Endometrium (tissue), 2 donors: ENCODE results near the gene TXNDC11.
"Not testable (repeated sequence)": the region's sequence is repeated elsewhere in the genome, so short reads cannot be mapped to it uniquely, and the experiment has no call there.

Experiments used
- FAIRE-seq: peaks from 2 replicates; lab custom pipeline; 2012; peaks lifted over from hg19 to GRCh38; lab: Jason Lieb, UNC
- donor health status: control.
- donor health status: control.

Gene TXNDC11, protein sequence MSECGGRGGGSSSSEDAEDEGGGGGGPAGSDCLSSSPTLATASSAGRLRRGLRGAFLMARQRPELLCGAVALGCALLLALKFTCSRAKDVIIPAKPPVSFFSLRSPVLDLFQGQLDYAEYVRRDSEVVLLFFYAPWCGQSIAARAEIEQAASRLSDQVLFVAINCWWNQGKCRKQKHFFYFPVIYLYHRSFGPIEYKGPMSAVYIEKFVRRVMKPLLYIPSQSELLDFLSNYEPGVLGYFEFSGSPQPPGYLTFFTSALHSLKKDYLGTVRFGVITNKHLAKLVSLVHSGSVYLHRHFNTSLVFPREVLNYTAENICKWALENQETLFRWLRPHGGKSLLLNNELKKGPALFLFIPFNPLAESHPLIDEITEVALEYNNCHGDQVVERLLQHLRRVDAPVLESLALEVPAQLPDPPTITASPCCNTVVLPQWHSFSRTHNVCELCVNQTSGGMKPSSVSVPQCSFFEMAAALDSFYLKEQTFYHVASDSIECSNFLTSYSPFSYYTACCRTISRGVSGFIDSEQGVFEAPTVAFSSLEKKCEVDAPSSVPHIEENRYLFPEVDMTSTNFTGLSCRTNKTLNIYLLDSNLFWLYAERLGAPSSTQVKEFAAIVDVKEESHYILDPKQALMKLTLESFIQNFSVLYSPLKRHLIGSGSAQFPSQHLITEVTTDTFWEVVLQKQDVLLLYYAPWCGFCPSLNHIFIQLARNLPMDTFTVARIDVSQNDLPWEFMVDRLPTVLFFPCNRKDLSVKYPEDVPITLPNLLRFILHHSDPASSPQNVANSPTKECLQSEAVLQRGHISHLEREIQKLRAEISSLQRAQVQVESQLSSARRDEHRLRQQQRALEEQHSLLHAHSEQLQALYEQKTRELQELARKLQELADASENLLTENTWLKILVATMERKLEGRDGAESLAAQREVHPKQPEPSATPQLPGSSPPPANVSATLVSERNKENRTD

DNA sequence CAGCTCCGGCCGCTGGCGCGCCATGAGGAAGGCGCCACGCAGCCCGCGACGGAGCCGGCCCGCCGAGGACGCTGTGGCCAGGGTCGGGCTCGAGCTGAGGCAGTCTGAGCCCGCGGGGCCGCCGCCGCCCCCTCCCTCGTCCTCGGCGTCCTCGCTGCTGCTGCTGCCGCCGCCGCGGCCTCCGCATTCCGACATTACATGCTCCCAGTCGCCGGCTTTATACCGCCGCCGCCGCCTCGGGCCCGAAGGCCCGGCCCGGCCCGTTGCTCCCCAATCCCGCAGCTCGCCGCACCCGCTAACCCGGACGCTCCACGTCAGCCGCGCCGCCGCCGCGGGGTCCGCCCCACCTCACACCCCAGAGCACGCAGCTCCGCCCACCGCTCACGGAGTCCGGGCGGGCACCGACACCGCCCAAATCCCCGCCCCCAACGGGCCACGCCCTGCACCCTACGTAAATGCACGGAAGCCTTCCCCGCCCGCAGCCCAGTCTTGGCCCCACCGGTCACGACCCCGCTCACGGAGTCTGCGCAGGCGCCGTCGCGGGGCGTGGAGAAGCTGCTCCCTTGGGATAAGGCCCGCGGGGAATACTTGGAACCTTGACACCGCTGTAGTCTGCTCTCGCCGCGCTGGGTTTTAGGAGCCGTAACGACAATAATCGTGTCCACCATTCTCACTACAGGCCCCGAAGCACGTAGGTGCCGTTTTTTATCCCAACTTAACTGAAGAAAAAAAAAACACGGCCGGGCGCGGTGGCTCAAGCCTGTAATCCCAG lies at the start of gene TXNDC11:
TSS of gene TXNDC11 (minus strand) at position 322 of the 772 bp plus-strand sequence. CDS start at position 195, 127 bp downstream.
- FAIRE-seq: peak; percentile 33

DNA sequence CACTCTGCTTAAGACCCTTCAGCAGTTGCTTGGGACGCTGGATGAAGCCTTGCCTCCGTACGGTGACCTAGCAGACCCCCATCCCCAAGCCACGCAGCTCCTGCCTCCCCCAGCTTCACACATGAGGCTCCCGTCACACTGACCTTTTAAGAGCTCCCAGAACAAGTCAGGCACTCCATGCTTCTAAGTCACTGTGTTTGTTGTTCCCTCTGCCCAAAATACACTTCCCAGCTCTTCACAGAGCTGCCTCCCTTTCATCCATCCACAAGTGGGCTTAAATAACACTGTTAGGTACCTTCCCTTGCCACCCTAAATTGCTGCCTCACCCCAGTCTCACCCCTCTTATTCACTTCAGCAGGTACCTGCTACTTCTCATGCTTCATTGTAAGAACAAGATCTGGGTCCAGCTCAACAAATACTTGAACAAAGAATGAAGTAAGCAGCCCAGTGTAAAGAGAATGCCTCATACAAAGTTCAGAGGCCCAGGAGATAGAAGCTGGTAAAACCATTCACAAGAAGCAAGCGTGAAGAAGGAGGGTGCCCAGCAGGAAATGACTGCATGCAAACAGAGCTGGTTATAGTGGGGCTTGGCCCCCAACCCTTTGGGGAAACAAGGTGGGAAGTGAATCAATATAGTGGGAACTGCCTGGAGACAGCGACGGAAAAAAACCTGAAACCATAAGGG lies 48.6 kb upstream of the TXNDC11 start:
- no peak for FAIRE-seq

DNA sequence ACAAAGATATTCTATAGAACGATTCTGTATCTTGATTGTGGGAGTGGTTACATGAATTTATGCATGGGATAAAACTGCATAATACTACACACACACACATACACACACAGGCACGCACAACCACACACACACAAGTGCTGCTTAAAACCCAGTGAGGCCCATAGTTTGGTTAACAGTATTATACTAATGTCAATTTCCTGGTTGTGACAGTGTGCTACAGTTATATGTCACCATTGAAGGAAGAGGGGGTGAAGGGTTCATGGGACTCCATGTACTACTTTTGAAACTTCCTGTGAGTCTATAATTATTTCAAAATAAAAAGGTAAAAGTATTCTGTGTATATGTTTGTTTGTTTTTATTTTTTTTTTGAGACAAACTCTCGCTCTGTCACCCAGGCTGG lies 46.3 kb upstream of the TXNDC11 start:
- no peak for FAIRE-seq

DNA sequence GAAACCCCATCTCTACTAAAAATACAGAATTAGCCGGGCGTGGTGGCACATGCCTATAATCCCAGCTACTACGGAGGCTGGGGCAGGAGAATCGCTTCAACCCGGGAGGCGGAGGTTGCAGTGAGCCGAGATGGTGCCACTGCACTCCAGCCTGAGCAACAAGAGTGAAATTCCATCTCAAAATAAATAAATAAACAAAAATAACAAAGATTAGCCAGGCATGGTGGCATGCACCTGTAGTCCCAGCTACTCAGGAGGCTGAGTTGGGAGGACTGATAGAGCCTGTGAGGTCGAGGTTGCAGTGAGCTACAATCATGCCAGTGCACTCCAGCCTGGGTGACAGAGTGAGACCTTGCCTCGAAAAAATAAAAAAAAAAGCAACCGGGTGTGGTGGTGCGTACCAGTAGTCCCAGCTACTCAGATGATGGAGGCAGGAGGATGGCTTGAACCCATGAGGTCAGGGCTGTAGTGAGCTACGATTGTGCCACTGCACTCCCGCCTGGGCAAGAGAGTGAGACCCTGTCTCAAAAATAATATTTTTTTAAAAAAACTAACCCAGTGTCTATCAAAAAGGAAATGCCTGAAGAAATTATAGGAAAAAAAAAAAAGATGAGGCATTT lies 42.4 kb upstream of the TXNDC11 start:
- not testable (repeated sequence) for FAIRE-seq

- not testable (repeated sequence) for FAIRE-seq
These were observed 41.7 kb upstream of the TXNDC11 start for GRCh38 chr16:11784381-11784780.

DNA sequence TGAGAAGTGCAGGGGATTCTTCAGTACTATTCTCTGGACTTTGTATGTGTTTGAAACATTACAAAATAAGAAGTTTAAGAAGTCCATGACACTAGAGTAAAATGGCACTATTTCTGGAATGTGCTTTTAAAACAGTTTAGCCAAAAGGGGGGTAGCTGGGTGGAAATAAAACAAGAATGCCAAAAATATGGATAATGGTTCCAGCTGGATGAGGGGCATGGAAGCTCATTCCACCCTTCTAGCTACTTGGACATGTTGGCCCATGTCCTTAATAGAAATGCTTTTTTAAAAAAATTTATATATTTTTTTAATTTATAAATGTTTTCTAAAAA lies 41.3 kb upstream of the TXNDC11 start:
- no peak for FAIRE-seq

DNA sequence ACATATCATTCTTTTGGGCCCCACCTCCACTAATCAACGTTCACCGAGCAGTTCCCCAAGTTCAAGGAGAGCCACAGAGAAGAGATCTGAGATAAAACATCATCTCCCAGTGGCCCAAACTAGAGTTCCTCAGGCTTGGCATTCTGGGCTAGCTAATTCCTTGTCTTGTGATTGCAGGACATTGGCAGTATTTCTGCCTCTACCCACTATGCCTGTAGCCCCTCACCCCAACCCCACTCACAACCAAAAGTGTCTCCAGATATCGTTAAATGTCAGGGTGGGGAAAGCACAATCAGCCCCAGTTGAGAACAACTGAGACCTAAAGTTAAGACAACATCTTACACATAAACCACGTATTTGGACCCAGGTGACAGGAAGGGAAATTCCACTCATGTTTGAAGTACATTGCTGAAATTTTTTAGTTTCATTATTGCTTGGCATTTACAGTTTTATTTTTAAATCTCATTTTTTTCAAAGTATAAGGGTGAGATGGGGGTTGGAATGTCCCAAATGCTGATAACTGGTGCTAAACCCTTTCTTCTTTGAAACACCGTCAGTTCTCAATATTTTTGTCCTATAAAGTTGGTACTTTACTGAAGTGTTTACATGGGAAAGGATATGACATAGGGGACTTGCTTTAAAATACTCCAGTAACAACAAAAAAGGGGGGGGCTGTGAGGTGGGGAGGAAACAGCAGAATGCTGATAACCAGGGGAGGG lies 40.8 kb upstream of the TXNDC11 start:
- FAIRE-seq: no peak

DNA sequence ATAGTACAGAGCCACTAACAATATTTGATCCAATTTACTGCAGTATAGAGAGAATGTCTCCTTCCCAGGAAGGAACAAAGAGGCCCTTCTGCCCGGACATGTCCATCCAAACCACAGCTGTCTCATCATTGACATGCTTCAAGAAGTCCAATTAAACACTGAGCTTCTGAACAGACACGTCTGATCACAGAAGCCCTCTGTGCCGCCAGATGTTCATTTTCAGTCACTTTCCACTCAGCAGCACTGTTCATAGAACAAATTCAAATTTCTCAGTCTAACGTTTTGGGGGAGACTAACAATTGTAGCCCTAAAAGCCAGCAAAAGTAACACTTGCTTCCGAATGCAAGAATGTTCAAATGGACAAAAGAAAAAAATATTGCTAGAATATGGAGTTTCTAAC lies 39.1 kb upstream of the TXNDC11 start:
- no peak for FAIRE-seq

- FAIRE-seq: no peak
These were observed 38.5 kb upstream of the TXNDC11 start for GRCh38 chr16:11780991-11781680.

DNA sequence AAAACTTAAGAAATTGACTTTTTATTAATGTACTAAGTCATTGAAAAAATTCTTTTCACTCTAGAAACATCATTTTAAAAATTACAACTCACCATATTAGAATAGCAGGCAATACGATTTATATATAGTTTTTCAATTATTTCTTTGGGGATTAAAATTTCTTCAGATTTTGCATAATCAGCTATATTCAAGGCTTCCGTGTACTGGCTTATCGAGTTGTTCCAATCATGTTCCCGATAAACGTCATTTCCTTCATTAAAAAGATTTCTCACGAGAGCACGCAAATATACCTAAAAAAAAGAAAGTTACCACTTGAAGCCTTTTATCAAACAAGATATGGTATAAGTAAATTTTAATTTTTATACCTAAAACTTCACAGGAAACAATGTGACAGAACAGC lies 36.4 kb upstream of the TXNDC11 start:
- no peak for FAIRE-seq

- FAIRE-seq: no peak
These were observed 31.5 kb upstream of the TXNDC11 start for GRCh38 chr16:11774065-11774626.

DNA sequence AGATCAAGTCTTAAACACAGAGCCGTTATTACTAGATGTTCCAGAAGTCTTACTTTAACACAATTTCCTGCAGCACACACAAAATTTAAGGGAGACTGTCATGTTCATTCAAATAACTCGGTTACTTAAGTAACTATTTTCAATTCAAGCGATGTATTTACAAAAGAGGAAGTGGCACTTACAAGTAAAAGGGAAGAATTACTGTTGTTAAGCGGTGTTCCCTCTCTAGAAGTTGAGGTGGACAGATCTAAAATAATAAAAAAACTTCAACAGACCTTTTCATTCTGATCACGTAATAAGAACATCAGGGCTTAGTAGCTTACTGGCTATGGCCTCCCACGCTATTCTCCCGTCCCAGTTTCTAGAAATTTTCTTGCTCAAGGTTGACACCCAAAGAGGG lies 26.2 kb upstream of the TXNDC11 start:
- FAIRE-seq: no peak

GRCh38 chr16:11762431-11762830 lies 19.8 kb upstream of the TXNDC11 start:
- no peak for FAIRE-seq

- FAIRE-seq: no peak
These were observed 17.3 kb upstream of the TXNDC11 start for GRCh38 chr16:11759997-11760396.

DNA sequence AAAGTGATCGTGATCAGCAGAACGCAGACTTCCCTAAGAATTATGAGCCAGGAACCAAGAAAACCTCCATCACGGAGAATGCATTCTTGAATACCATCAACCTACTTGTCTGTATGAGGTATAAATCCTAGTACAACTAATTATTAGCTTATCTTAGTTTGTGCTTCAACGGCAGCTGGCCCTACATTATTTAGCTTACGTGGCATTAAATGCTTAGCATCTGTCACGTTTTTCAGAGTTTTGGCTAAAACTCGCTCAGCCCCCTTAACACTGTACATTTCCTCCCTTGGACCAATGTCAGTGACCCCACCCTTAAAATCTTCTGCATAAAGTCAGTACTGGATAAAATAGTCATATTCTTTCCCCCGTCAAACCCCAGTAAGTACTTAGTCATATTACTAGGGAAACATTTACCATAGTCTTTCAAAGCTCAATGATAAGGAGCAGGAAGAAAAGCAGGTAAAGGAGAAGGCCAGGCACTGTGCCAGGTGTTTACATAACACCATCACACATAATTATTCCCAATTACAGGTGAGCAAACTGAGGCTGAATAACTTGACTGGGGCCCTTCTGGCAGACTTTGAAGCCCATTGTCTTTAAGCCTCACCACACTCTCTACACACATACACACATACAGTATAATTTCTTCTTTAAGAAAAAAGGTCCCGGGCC lies 16.6 kb upstream of the TXNDC11 start:
- FAIRE-seq: no peak

GRCh38 chr16:11757671-11758545 lies 15.3 kb upstream of the TXNDC11 start:
- no peak for FAIRE-seq

GRCh38 chr16:11756248-11756647 lies 13.6 kb upstream of the TXNDC11 start:
- no peak for FAIRE-seq
